HepG2 (cell line): ENCODE data around the gene DPEP1. TPM values are rescaled to one million over a fixed set of nuclear protein-coding genes. Genes with fewer than 3 reads are reported as not detected.

Experiments used
- CEBPG ChIP-seq: IDR thresholded peaks from 2 replicates; pipeline ENCODE4 v1.6.1; 2016
- ELF4 ChIP-seq: sonication (generic); formaldehyde crosslinking; IDR thresholded peaks from 2 replicates; pipeline ENCODE4 v1.5.0; 2020; ENCODE audit warnings: missing genetic modification reagents, mild to moderate bottlenecking, moderate library complexity, borderline replicate concordance
- FOXO1 ChIP-seq: sonication (generic); formaldehyde crosslinking; IDR thresholded peaks from 2 replicates; pipeline ENCODE4 v1.4.0; 2020; ENCODE audit warnings: missing genetic modification reagents
- HDAC2 ChIP-seq: sonication (generic); formaldehyde crosslinking; IDR thresholded peaks from 2 replicates; pipeline ENCODE4 v1.4.0; 2020; ENCODE audit warnings: missing genetic modification reagents
- NFYB ChIP-seq: sonication (generic); formaldehyde crosslinking; IDR thresholded peaks from 2 replicates; pipeline ENCODE4 v1.4.0; 2020; ENCODE audit warnings: missing genetic modification reagents
- NONO ChIP-seq, 2 experiments: fragments of 450-650 bp in 1 of 2; sonication (generic) in 1 of 2; formaldehyde crosslinking in 1 of 2; IDR thresholded peaks in 1 of 2; conservative IDR thresholded peaks in 1 of 2; 2 replicates each; pipeline versions ENCODE4 v1.6.1 to v1.8.0; 2017 to 2022; ENCODE audit warnings: mild to moderate bottlenecking in 1 of 2, missing genetic modification reagents in 1 of 2, moderate library complexity in 1 of 2
- SOX5 ChIP-seq: IDR thresholded peaks from 2 replicates; pipeline ENCODE4 v1.6.1; 2016; ENCODE audit warnings: borderline replicate concordance
- TCF12 ChIP-seq, 2 experiments: fragments of 450-650 bp in 1 of 2; sonication (generic) in 1 of 2; formaldehyde crosslinking in 1 of 2; IDR thresholded peaks; 2 replicates each; pipeline versions ENCODE4 v1.6.1 to v1.8.0; 2017 to 2022; ENCODE audit warnings: antibody characterized with exemption in 1 of 2, mild to moderate bottlenecking in 1 of 2, missing genetic modification reagents in 1 of 2, moderate library complexity in 1 of 2
- ZNF30 ChIP-seq: sonication (generic); formaldehyde crosslinking; IDR thresholded peaks from 2 replicates; pipeline ENCODE4 v1.5.0; 2020; ENCODE audit warnings: mild to moderate bottlenecking, missing genetic modification reagents
- ZNF703 ChIP-seq: sonication (generic); formaldehyde crosslinking; IDR thresholded peaks from 2 replicates; pipeline ENCODE4 v1.5.1; 2020; ENCODE audit warnings: missing genetic modification reagents, mild to moderate bottlenecking, moderate library complexity, borderline replicate concordance
- ZNF766 ChIP-seq: sonication (generic); formaldehyde crosslinking; IDR thresholded peaks from 2 replicates; pipeline ENCODE4 v1.5.0; 2020; ENCODE audit warnings: missing genetic modification reagents, borderline replicate concordance
- ZNF878 ChIP-seq: sonication (generic); formaldehyde crosslinking; IDR thresholded peaks from 2 replicates; pipeline ENCODE4 v1.8.1; 2023; ENCODE audit warnings: mild to moderate bottlenecking, missing genetic modification reagents, moderate library complexity
- polyA plus RNA-seq, 8 experiments: library from polyadenylated mRNA; depleted of rRNA in 3 of 8; stranded (reverse) in 7 of 8; unstranded in 1 of 8; fragments of >200 nt; fragmentation: Illumina TruSeq in 4 of 8; extraction: Trizol in 4 of 8; gene quantifications; 2 replicates each; pipeline versions ENCODE4 v1.2.1 to v1.2.3, GENCODE V29; 2011 to 2016; ENCODE audit warnings: low read depth in 4 of 8, missing spikeins in 1 of 8, mixed read lengths in 1 of 8; ENCODE audit not compliant: insufficient read depth in 1 of 8
- total RNA-seq, 5 experiments: library from RNA; depleted of rRNA; stranded (reverse); fragments of >200 nt; fragmentation: Illumina TruSeq; extraction: Trizol; gene quantifications; 2 replicates each; pipeline ENCODE4 v1.2.3, GENCODE V29; 2016; ENCODE audit warnings: low read depth in 1 of 5
- TF ChIP-seq, protein P1 (sequence below): sonication (generic); formaldehyde crosslinking; IDR thresholded peaks from 2 replicates; pipeline ENCODE4 v1.8.0; 2022; ENCODE audit warnings: mild to moderate bottlenecking, missing genetic modification reagents
- TF ChIP-seq, protein P2 (sequence below): sonication (generic); formaldehyde crosslinking; IDR thresholded peaks from 2 replicates; pipeline ENCODE4 v1.5.0; 2020; ENCODE audit warnings: mild to moderate bottlenecking, missing genetic modification reagents
- TF ChIP-seq, protein P3 (sequence below): fragments of 450-650 bp; IDR thresholded peaks from 2 replicates; pipeline ENCODE4 v1.6.1; 2017
- TF ChIP-seq, protein P4 (sequence below): sonication (generic); formaldehyde crosslinking; IDR thresholded peaks from 2 replicates; pipeline ENCODE4 v1.4.0; 2020; ENCODE audit warnings: missing genetic modification reagents, borderline replicate concordance
- TF ChIP-seq, protein P5 (sequence below): sonication (generic); formaldehyde crosslinking; IDR thresholded peaks from 2 replicates; pipeline ENCODE4 v1.5.1; 2020; ENCODE audit warnings: mild to moderate bottlenecking, moderate library complexity, missing genetic modification reagents

Gene DPEP1
- total and polyA plus RNA-seq, 2 of the 13 experiments (the other 11 are each of a cell fraction or from before 2014, with no cell fraction given): 37.6 to 52.2 TPM

DNA sequence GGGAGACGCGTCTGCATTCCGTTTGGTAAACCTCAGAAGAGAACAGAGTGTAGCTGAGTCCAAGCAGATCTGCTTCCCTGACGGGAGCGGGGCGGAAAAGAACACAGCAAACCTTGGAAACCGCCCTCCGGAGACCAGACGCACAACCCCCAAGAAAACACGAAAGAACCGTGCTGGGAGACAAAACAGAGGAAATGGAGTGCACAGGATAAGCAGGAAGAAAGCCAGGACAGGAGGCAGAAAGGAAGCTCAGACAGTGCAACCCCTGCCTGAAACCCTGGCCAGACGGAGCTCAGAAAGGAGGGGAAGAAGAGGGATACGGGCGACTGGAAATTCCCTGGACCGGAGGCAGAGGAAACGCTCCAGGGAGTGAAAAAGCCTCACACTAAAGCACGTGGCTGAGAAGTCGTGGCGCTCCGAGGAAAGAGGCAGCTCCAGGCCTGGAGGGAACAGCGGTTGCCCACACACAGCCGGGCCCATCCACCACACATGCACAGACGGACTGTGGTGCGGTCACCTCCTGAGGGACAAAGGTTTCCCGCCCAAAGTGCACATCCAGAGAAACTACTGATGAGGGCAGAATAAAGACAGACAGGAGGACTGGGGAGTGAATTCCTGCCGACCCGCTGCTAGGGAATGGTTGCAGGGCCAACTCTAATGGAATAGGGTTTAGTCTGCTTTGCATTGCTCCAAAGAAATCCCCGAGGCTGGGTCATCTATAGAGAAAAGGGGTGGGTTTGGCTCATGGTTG, 10.2 kb downstream of the DPEP1 start (continued):
- TF ChIP-seq TCF12 (IDR thresholded peaks at IDR 0.05) (no peak), TCF12 (CRISPR knock-in tag; IDR thresholded peaks at IDR 0.05) (0 out of 2 replicates have a peak, but pooled peaks have one; percentile 25), FOXO1 (CRISPR knock-in tag) (no peak), ZNF766 (no peak), NONO (IDR thresholded peaks at IDR 0.05) (no peak), NONO (CRISPR knock-in tag; conservative IDR thresholded peaks at IDR 0.05) (0 out of 2 replicates have a peak, but pooled peaks have one; percentile 45), SOX5 (CRISPR knock-in tag) (no peak), ZNF703 (no peak), ZNF30 (CRISPR knock-in tag) (peak; percentile 48; the same call in 1 of the 2 replicates), HDAC2 (CRISPR knock-in tag) (peak; percentile 53; the same call in 1 of the 2 replicates), ZNF878 (no peak), CEBPG (CRISPR knock-in tag) (0 out of 2 replicates have a peak, but pooled peaks have one; percentile 8), NFYB (CRISPR knock-in tag) (no peak), ELF4 (CRISPR knock-in tag) (no peak)
- TF ChIP-seq, protein P1, sequence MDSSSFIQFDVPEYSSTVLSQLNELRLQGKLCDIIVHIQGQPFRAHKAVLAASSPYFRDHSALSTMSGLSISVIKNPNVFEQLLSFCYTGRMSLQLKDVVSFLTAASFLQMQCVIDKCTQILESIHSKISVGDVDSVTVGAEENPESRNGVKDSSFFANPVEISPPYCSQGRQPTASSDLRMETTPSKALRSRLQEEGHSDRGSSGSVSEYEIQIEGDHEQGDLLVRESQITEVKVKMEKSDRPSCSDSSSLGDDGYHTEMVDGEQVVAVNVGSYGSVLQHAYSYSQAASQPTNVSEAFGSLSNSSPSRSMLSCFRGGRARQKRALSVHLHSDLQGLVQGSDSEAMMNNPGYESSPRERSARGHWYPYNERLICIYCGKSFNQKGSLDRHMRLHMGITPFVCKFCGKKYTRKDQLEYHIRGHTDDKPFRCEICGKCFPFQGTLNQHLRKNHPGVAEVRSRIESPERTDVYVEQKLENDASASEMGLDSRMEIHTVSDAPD (CRISPR knock-in tag): peak; percentile 23; the same call in 1 of the 2 replicates
- TF ChIP-seq, protein P2, sequence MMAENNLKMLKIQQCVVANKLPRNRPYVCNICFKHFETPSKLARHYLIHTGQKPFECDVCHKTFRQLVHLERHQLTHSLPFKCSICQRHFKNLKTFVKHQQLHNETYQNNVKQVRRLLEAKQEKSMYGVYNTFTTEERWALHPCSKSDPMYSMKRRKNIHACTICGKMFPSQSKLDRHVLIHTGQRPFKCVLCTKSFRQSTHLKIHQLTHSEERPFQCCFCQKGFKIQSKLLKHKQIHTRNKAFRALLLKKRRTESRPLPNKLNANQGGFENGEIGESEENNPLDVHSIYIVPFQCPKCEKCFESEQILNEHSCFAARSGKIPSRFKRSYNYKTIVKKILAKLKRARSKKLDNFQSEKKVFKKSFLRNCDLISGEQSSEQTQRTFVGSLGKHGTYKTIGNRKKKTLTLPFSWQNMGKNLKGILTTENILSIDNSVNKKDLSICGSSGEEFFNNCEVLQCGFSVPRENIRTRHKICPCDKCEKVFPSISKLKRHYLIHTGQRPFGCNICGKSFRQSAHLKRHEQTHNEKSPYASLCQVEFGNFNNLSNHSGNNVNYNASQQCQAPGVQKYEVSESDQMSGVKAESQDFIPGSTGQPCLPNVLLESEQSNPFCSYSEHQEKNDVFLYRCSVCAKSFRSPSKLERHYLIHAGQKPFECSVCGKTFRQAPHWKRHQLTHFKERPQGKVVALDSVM: no peak
- TF ChIP-seq, protein P3, sequence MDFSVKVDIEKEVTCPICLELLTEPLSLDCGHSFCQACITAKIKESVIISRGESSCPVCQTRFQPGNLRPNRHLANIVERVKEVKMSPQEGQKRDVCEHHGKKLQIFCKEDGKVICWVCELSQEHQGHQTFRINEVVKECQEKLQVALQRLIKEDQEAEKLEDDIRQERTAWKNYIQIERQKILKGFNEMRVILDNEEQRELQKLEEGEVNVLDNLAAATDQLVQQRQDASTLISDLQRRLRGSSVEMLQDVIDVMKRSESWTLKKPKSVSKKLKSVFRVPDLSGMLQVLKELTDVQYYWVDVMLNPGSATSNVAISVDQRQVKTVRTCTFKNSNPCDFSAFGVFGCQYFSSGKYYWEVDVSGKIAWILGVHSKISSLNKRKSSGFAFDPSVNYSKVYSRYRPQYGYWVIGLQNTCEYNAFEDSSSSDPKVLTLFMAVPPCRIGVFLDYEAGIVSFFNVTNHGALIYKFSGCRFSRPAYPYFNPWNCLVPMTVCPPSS: no peak
- TF ChIP-seq, protein P4, sequence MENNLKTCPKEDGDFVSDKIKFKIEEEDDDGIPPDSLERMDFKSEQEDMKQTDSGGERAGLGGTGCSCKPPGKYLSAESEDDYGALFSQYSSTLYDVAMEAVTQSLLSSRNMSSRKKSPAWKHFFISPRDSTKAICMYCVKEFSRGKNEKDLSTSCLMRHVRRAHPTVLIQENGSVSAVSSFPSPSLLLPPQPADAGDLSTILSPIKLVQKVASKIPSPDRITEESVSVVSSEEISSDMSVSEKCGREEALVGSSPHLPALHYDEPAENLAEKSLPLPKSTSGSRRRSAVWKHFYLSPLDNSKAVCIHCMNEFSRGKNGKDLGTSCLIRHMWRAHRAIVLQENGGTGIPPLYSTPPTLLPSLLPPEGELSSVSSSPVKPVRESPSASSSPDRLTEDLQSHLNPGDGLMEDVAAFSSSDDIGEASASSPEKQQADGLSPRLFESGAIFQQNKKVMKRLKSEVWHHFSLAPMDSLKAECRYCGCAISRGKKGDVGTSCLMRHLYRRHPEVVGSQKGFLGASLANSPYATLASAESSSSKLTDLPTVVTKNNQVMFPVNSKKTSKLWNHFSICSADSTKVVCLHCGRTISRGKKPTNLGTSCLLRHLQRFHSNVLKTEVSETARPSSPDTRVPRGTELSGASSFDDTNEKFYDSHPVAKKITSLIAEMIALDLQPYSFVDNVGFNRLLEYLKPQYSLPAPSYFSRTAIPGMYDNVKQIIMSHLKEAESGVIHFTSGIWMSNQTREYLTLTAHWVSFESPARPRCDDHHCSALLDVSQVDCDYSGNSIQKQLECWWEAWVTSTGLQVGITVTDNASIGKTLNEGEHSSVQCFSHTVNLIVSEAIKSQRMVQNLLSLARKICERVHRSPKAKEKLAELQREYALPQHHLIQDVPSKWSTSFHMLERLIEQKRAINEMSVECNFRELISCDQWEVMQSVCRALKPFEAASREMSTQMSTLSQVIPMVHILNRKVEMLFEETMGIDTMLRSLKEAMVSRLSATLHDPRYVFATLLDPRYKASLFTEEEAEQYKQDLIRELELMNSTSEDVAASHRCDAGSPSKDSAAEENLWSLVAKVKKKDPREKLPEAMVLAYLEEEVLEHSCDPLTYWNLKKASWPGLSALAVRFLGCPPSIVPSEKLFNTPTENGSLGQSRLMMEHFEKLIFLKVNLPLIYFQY (CRISPR knock-in tag): 0 out of 2 replicates have a peak, but pooled peaks have one; percentile 49
- TF ChIP-seq, protein P5, sequence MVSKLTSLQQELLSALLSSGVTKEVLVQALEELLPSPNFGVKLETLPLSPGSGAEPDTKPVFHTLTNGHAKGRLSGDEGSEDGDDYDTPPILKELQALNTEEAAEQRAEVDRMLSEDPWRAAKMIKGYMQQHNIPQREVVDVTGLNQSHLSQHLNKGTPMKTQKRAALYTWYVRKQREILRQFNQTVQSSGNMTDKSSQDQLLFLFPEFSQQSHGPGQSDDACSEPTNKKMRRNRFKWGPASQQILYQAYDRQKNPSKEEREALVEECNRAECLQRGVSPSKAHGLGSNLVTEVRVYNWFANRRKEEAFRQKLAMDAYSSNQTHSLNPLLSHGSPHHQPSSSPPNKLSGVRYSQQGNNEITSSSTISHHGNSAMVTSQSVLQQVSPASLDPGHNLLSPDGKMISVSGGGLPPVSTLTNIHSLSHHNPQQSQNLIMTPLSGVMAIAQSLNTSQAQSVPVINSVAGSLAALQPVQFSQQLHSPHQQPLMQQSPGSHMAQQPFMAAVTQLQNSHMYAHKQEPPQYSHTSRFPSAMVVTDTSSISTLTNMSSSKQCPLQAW: no peak
